ENCODE data around the gene GCSAM. TPM values are rescaled to one million over a fixed set of nuclear protein-coding genes. Genes with fewer than 3 reads are reported as not detected.

GCSAM gene
- total RNA-seq, 1 donor from 2014 or later = not detected

Other genes with a start within 250 kb of the GCSAM start
- 26.2 and 45.9 TPM in 2 replicates for gene ABHD10, start 154.2 kb downstream of the GCSAM start, total RNA-seq
- gene TAGLN3, start 134.3 kb downstream of the GCSAM start, total RNA-seq = 0.19 and 0.85 TPM in 2 replicates
- not detected in 2 replicates for gene TMPRSS7, start 98.5 kb downstream of the GCSAM start, total RNA-seq
- gene C3orf52, start 46.9 kb downstream of the GCSAM start, total RNA-seq = 6.7 and 7.7 TPM in 2 replicates
- gene SLC9C1, start 161.0 kb upstream of the GCSAM start, total RNA-seq = 0.14 and 0.85 TPM in 2 replicates
- gene CD200, start 199.9 kb upstream of the GCSAM start, total RNA-seq = 3.4 and 3.7 TPM in 2 replicates

Measured in dermis blood vessel endothelial cell (primary cell).